Coronary artery (tissue), 2 donors: ENCODE measurements around the gene SNX30.

Source experiments
- DNase-seq: peaks from one replicate; pipeline ENCODE4 v3.0.0-alpha.2; 2017; ENCODE audit warnings: low spot score
- H3K27ac ChIP-seq, 2 donors: fragments of 200-600 bp; sonication (generic); one replicate each; pipeline ENCODE4 v1.5.1; 2016 to 2019
- H3K4me3 ChIP-seq: fragments of 200-600 bp; sonication (generic); 2 replicates; pipeline ENCODE4 v1.5.1; 2016; ENCODE audit warnings: mild to moderate bottlenecking, moderate library complexity
- TF ChIP-seq, protein P1 (sequence below): fragments of 200-600 bp; sonication (generic); IDR thresholded peaks from one replicate; pipeline ENCODE4 v1.5.1; 2019; ENCODE audit warnings: antibody characterized with exemption

Gene SNX30

DNA sequence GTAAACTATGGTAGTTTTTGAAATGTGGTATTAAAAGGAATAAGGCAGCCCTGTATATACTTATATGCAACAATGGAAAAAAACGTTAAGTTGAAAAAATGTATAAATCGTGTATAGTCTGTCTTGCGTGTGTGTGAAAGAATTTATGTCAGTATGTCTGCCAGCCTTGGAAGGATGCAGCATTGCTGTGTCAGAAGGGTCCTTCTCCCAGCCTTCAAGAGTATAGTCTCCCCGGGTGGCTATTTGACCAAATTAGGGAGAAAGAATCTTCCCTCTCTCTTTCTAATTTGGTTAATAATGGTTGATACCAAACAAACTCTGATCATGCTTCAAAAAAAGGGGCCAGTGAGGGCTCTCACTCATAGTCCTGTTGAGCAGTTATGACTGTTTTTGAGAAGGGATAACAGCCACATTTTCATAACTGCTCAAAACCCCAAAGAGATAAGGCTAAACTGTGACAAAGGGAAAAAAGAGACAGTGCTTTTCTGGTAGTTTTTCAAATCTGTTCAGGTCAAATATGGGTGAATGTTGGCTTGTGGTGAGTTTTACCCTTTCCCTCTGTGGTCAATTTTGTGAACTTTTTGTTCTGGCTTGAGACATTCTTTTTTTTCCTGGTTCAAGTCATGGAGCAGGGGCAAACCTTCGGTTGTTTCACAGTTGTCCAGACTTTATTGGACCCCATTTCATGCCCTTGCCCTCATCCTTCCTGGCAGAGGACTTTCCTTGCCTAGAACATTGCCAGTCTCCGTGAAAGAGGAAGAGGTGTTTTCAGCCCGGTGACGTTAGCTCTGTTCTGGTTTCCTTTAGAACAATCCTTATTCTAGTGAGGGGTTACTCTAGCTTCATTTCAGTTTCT lies 21.0 kb downstream of the SNX30 start:
- TF ChIP-seq, protein P1, sequence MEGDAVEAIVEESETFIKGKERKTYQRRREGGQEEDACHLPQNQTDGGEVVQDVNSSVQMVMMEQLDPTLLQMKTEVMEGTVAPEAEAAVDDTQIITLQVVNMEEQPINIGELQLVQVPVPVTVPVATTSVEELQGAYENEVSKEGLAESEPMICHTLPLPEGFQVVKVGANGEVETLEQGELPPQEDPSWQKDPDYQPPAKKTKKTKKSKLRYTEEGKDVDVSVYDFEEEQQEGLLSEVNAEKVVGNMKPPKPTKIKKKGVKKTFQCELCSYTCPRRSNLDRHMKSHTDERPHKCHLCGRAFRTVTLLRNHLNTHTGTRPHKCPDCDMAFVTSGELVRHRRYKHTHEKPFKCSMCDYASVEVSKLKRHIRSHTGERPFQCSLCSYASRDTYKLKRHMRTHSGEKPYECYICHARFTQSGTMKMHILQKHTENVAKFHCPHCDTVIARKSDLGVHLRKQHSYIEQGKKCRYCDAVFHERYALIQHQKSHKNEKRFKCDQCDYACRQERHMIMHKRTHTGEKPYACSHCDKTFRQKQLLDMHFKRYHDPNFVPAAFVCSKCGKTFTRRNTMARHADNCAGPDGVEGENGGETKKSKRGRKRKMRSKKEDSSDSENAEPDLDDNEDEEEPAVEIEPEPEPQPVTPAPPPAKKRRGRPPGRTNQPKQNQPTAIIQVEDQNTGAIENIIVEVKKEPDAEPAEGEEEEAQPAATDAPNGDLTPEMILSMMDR, result no peak
- Histone ChIP-seq H3K27ac (peak overlapping the region in 1 of 2 donors; percentile 17), H3K4me3 (peak overlapping the region; percentile 7)
- DNase-seq, result no peak

DNA sequence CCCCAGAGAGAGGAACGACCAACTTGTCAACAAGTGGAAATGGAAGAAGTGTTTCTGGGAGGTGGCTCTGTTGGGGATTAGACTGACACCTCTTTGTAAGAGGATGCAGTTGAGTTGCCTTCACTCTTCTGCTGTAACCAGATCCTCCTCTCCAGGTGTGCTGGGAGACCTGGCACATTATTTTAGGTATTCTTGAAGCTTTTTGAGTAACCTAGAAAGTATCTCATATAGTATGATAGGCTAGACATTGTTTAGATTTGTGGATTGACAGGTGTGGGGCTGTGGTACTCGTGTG lies 21.6 kb downstream of the SNX30 start:
- Histone ChIP-seq H3K4me3 (peak overlapping the region; percentile 7), H3K27ac (peak overlapping the region in 1 of 2 donors; percentile 17)
- TF ChIP-seq, protein P1, result no peak
- DNase-seq, result no peak

DNA sequence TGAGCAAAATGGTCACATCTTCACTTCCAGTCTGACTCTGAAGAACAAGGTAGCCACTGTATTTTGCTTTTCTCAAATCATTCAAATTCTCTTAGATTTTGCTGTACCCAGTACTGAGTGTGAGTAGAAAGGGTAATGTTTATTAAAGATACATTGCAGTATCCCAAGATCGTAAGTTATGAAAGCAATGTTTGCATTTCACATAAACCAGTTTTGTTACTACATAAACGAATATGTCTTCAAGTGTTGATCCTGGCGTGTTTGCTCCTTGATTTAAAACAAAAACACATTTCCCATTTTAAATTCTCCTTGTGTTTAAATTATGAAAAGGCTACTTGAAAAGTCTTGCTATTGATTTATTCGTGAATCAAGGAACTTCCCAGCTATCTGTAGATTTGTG lies 22.0 kb downstream of the SNX30 start:
- DNase-seq, result no peak
- TF ChIP-seq, protein P1, result no peak
- Histone ChIP-seq H3K27ac (peak overlapping the region in 1 of 2 donors; percentile 17), H3K4me3 (no peak overlapping the region)

DNA sequence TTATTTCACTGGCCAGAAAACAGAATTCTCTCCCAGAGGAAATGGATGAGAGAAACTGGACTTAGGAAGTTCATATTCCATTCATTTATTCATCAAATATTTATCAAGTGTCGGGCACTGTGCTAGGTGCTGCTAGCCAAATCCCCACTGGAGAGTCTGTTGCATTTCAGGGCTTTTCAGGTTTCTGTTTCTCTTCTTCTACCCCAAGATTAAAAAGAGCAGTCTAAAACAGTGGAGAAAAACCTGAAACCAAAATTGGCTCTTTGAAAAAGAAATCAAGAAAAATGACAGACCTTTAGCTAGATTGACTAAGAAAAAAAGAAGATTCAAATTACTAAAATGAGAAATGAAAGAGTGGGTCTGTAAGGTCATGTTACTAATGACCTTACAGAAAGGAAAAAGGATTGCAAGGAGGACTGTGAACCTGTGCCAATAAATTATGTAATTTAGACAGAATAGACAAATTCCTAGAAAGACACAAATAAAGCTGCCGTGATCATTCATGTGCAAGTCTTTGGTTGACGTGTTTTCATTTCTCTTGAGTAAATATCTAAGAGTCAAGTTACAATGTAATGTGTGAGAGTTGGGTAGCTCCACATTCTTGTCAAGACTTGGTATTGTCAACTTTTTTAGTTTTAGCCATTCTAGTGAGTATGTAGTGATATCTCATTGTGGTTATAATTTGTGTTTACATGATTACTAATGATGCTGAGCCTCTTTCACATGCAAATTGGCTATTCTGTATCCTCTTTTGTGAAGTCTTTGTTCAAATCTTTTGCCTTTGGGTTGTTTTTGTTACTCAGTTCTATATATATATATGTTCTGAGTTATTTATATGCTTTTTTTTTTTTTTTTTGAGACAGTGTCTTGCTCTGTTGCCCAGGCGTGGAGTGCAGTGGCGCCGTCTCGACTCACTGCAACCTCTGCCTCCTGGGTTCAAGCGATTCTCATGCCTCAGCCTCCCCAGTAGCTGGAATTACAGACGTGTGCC lies 23.7 kb downstream of the SNX30 start:
- Histone ChIP-seq H3K4me3 (no peak overlapping the region), H3K27ac (no peak overlapping the region)
- no peak for DNase-seq
- TF ChIP-seq, protein P1, result no peak

DNA sequence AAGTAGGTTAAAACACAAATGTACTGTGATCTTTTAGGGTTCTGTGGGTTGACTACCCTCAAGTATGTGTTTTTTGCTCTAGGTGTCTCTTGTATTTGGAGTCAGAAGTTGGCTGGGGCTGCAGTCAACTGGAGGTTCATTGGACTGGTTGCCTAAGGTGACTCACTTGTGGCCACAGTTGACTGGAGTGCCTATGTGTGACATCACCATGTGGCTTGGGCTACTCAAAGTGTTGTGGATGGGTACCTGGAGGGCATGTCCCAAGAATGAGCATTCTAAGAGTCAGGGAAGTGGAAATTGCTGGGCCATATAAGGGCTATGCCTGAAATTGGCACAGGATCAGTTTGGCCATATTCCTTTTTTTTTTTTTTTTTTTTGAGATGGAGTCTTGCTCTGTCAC lies 27.4 kb downstream of the SNX30 start:
- Histone ChIP-seq H3K4me3 (no peak overlapping the region), H3K27ac (no peak overlapping the region)
- TF ChIP-seq, protein P1, result no peak
- no peak for DNase-seq

DNA sequence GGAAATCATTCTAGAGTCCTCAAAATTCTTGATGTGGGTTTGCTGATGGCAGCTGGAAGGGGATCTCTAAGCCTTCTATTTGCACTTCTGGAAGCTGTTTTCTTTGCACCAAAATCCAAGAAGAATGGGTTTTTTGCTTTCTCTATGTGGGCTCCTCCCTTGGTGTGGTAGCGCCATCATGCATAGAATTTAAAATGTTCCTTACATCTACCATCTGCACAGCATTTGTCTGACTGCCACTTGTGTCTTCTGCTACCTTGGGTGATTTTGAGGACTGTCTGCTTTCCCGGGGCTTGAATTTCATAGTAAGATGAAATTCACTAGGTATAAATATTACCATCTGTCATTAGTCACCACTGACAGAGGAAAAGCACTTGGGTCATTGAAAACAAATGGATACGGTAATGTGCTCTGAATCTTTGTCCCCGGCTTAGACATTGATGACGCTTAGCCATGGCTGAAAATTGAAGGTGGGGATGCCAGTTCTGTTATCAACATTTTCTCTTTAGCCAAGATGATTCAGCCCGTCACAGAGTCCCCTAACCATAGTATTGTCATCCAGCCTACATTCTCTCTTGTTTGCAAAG lies 30.0 kb downstream of the SNX30 start:
- no peak for DNase-seq
- Histone ChIP-seq H3K4me3 (no peak overlapping the region), H3K27ac (no peak overlapping the region)
- TF ChIP-seq, protein P1, result no peak
